Brain microvascular endothelial cell (primary cell): ENCODE results near the gene CRYBG3.

ENCODE experiments used
- DNase-seq: peaks from one replicate; pipeline ENCODE4 v3.0.0-alpha.2; 2020
- H3K27ac ChIP-seq: fragments of 250-450 bp; sonication (Bioruptor Pico); 2 replicates; pipeline ENCODE4 v1.5.1; 2020; ENCODE audit warnings: mild to moderate bottlenecking, moderate library complexity
- H3K27me3 ChIP-seq: fragments of 250-450 bp; sonication (Bioruptor Pico); replicated peaks from 2 replicates; pipeline ENCODE4 v1.5.1; 2020; ENCODE audit warnings: mild to moderate bottlenecking
- H3K36me3 ChIP-seq: fragments of 250-450 bp; sonication (Bioruptor Pico); replicated peaks from 2 replicates; pipeline ENCODE4 v1.5.1; 2020; ENCODE audit warnings: mild to moderate bottlenecking
- H3K4me3 ChIP-seq: 2 replicates; pipeline ENCODE4 v1.5.1; 2011; ENCODE audit warnings: low read depth, mild to moderate bottlenecking, control low read depth, low read length, moderate library complexity
- CTCF ChIP-seq: IDR thresholded peaks from 2 replicates; pipeline ENCODE4 v1.5.1; 2011; ENCODE audit warnings: low read depth, mild to moderate bottlenecking, moderate library complexity, low read length, control low read depth, inconsistent platforms; ENCODE audit errors: missing control alignments
- in situ Hi-C: cut with HindIII; loops from 2 replicates; pipeline ENCODE4 v1.10.0; 2017; ENCODE audit warnings: low sequenced_read_pairs, low pct_ligation_motif_present

The CRYBG3 gene

GRCh38 chr3:97889814-97890213, 68.0 kb downstream of the CRYBG3 start:
- H3K4me3 ChIP-seq: no peak overlapping the region
- H3K36me3 ChIP-seq: no peaks in the 10 kb centered on the region
- H3K27me3 ChIP-seq: no peaks in the 10 kb centered on the region
- H3K27ac ChIP-seq: no peak overlapping the region
- no peak for TF ChIP-seq CTCF
- in situ Hi-C loops: no loop called here
- no peak for DNase-seq

GRCh38 chr3:97892852-97893251, 71.0 kb downstream of the CRYBG3 start:
- H3K4me3 ChIP-seq: no peak overlapping the region
- no peaks in the 10 kb centered on the region for H3K27me3 ChIP-seq
- in situ Hi-C loops: no loop called here
- no peaks in the 10 kb centered on the region for H3K36me3 ChIP-seq
- no peak for TF ChIP-seq CTCF
- no peak for DNase-seq
- H3K27ac ChIP-seq: no peak overlapping the region

GRCh38 chr3:97895216-97895615, 73.4 kb downstream of the CRYBG3 start:
- no peak overlapping the region for H3K4me3 ChIP-seq

GRCh38 chr3:97896129-97896528, 74.3 kb downstream of the CRYBG3 start:
- Histone ChIP-seq H3K4me3 (no peak overlapping the region), H3K27ac (no peak overlapping the region), H3K36me3 (no peaks in the 10 kb centered on the region), H3K27me3 (no peaks in the 10 kb centered on the region)
- DNase-seq: no peak
- in situ Hi-C loops: no loop called here
- no peak for TF ChIP-seq CTCF

More at GRCh38 chr3:97895216-97895615, 73.4 kb downstream of the CRYBG3 start:
- no peaks in the 10 kb centered on the region for H3K36me3 ChIP-seq
- no peaks in the 10 kb centered on the region for H3K27me3 ChIP-seq
- DNase-seq: no peak
- in situ Hi-C loops: no loop called here
- no peak for TF ChIP-seq CTCF
- H3K27ac ChIP-seq: no peak overlapping the region

- peak; percentile 23 for TF ChIP-seq CTCF
- Histone ChIP-seq H3K4me3 (no peak overlapping the region), H3K36me3 (no peaks in the 10 kb centered on the region), H3K27me3 (no peaks in the 10 kb centered on the region), H3K27ac (no peak overlapping the region)
- no peak for DNase-seq
- in situ Hi-C loops: no loop called here
These were observed 74.7 kb downstream of the CRYBG3 start for GRCh38 chr3:97896547-97896946.

GRCh38 chr3:97899331-97899730, 77.5 kb downstream of the CRYBG3 start:
- H3K36me3 ChIP-seq: no peaks in the 10 kb centered on the region
- H3K4me3 ChIP-seq: no peak overlapping the region
- no peak for DNase-seq
- H3K27ac ChIP-seq: no peak overlapping the region
- in situ Hi-C loops: no loop called here
- no peaks in the 10 kb centered on the region for H3K27me3 ChIP-seq
- no peak for TF ChIP-seq CTCF
